ENCODE measurements around the gene FNTB. TPM values are rescaled to one million over a fixed set of nuclear protein-coding genes. Genes with fewer than 3 reads are reported as not detected.

Gene FNTB
- total RNA-seq, 1 experiment from 2014 or later, result 14.2 TPM

DNA sequence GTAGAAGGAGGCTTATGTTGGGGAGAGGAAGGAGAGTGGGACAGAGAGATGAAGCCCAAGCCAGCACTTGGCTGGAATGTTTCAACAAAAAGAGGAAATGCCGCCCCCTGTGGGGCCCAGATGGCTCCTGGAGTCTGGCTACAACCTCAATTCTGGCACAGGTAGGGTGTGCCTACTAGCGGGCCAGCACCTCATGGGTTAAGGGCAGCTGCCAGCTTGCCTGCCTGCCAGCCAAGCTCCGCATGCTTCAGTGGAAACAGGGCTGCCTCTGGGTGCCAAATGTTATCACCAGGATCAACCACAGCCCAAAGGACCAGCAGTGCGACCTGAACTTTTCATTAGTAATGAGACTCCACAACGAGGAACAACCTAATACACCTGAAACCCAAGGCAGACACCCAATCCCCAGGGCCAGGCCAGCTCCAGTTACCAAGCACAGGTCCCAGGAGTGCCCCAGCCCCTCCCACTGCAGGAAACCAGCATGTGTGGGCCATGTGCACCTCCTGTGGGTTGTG is 25.9 kb upstream of the FNTB start:
- peaks cover 3% of the 10 kb centered on the region; the same call in 1 of the 2 replicates for H3K9me3 Mint-ChIP-seq
- DNase-seq (ENCODE audit: low spot score) (peak; percentile 66), ATAC-seq (peak; percentile 79)
- H3K4me3 Mint-ChIP-seq, result no peak overlapping the region
- no peak for TF ChIP-seq ZNF121 (CRISPR knock-in tag; IDR thresholded peaks at IDR 0.05)
- TF ChIP-seq SP1 (CRISPR knock-in tag; conservative IDR thresholded peaks at IDR 0.05), result no peak
- TF ChIP-seq TEAD1 (CRISPR knock-in tag; IDR thresholded peaks at IDR 0.05), result peak; percentile 55; the same call in 1 of the 2 replicates
- TF ChIP-seq, protein P1, sequence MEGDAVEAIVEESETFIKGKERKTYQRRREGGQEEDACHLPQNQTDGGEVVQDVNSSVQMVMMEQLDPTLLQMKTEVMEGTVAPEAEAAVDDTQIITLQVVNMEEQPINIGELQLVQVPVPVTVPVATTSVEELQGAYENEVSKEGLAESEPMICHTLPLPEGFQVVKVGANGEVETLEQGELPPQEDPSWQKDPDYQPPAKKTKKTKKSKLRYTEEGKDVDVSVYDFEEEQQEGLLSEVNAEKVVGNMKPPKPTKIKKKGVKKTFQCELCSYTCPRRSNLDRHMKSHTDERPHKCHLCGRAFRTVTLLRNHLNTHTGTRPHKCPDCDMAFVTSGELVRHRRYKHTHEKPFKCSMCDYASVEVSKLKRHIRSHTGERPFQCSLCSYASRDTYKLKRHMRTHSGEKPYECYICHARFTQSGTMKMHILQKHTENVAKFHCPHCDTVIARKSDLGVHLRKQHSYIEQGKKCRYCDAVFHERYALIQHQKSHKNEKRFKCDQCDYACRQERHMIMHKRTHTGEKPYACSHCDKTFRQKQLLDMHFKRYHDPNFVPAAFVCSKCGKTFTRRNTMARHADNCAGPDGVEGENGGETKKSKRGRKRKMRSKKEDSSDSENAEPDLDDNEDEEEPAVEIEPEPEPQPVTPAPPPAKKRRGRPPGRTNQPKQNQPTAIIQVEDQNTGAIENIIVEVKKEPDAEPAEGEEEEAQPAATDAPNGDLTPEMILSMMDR (IDR thresholded peaks at IDR 0.05), result peak; percentile 10; the same call in 1 of the 2 replicates
- TF ChIP-seq ESRRA (CRISPR knock-in tag; IDR thresholded peaks at IDR 0.05; ENCODE audit: borderline replicate concordance), result no peak
- TF ChIP-seq SMAD3 (CRISPR knock-in tag; IDR thresholded peaks at IDR 0.05; ENCODE audit: borderline replicate concordance), result 0 out of 2 replicates have a peak, but pooled peaks have one; percentile 21
- no peak for TF ChIP-seq SOX15 (CRISPR knock-in tag; IDR thresholded peaks at IDR 0.05)
- H3K4me1 Mint-ChIP-seq, result peaks cover 40% of the 10 kb centered on the region
- no peaks in the 10 kb centered on the region for H3K27me3 Mint-ChIP-seq (ENCODE audit: low read depth)
- ChIA-PET POLR2A (interaction anchor here (0.6 to 1.3 kb wide), 2 partner anchors 21 to 595 kb away, joined by 4 read pairs; no protein-coding TSS in a partner anchor), CTCF (interaction anchor here (0.6 to 2.2 kb wide), 18 partner anchors 8 to 495 kb away, joined by 3 to 26 read pairs (median 6); partner anchors contain the start of genes CHURC1, FNTB, GPX2 and RAB15)
- peaks cover 7% of the 10 kb centered on the region for H3K36me3 Mint-ChIP-seq
- no peak overlapping the region; the same call in 1 of the 2 replicates for H3K27ac Mint-ChIP-seq

DNA sequence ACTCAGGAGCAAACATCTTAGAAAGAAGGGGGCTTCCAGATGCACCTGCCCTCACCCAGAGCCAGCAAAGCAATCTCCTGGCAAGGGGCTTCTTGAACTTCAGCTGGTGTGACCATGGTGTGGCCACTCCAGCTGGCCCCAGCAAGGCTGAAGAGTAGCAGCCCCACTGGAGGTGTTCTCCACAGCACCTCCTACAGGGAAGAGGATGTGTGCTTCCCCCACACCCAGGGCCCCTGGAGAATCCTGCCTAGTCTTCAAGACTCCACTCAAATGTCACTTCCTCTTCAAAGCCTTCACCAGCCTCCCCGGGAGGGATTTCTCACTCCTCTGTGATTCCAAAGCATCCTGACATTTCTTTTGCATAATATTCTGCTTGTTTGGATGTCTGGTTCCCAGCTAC is 23.1 kb upstream of the FNTB start:
- H3K36me3 Mint-ChIP-seq, result peaks cover 18% of the 10 kb centered on the region
- peaks cover 3% of the 10 kb centered on the region; the same call in 1 of the 2 replicates for H3K9me3 Mint-ChIP-seq
- no peak for DNase-seq (ENCODE audit: low spot score)
- no peaks in the 10 kb centered on the region for H3K27me3 Mint-ChIP-seq (ENCODE audit: low read depth)
- ChIA-PET POLR2A (no interaction called here), CTCF (interaction anchor here (0.7 to 2.0 kb wide), 7 partner anchors 11 to 182 kb away, joined by 3 to 6 read pairs (median 3); no protein-coding TSS in a partner anchor)
- no peak overlapping the region for H3K4me3 Mint-ChIP-seq
- 0 out of 2 replicates have a peak, but pooled peaks have one; percentile 9 for ATAC-seq
- H3K27ac Mint-ChIP-seq, result no peak overlapping the region
- peaks cover 38% of the 10 kb centered on the region for H3K4me1 Mint-ChIP-seq
- TF ChIP-seq, protein P2, sequence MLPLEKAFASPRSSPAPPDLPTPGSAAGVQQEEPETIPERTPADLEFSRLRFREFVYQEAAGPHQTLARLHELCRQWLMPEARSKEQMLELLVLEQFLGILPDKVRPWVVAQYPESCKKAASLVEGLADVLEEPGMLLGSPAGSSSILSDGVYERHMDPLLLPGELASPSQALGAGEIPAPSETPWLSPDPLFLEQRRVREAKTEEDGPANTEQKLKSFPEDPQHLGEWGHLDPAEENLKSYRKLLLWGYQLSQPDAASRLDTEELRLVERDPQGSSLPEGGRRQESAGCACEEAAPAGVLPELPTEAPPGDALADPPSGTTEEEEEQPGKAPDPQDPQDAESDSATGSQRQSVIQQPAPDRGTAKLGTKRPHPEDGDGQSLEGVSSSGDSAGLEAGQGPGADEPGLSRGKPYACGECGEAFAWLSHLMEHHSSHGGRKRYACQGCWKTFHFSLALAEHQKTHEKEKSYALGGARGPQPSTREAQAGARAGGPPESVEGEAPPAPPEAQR (CRISPR knock-in tag; IDR thresholded peaks at IDR 0.05), result no peak
- TF ChIP-seq, protein P3, sequence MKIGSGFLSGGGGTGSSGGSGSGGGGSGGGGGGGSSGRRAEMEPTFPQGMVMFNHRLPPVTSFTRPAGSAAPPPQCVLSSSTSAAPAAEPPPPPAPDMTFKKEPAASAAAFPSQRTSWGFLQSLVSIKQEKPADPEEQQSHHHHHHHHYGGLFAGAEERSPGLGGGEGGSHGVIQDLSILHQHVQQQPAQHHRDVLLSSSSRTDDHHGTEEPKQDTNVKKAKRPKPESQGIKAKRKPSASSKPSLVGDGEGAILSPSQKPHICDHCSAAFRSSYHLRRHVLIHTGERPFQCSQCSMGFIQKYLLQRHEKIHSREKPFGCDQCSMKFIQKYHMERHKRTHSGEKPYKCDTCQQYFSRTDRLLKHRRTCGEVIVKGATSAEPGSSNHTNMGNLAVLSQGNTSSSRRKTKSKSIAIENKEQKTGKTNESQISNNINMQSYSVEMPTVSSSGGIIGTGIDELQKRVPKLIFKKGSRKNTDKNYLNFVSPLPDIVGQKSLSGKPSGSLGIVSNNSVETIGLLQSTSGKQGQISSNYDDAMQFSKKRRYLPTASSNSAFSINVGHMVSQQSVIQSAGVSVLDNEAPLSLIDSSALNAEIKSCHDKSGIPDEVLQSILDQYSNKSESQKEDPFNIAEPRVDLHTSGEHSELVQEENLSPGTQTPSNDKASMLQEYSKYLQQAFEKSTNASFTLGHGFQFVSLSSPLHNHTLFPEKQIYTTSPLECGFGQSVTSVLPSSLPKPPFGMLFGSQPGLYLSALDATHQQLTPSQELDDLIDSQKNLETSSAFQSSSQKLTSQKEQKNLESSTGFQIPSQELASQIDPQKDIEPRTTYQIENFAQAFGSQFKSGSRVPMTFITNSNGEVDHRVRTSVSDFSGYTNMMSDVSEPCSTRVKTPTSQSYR (CRISPR knock-in tag; IDR thresholded peaks at IDR 0.05), result no peak
- no peak for TF ChIP-seq NFATC4 (CRISPR knock-in tag; IDR thresholded peaks at IDR 0.05)
- TF ChIP-seq NFE2L1 (CRISPR knock-in tag; IDR thresholded peaks at IDR 0.05), result no peak
- TF ChIP-seq, protein P4, sequence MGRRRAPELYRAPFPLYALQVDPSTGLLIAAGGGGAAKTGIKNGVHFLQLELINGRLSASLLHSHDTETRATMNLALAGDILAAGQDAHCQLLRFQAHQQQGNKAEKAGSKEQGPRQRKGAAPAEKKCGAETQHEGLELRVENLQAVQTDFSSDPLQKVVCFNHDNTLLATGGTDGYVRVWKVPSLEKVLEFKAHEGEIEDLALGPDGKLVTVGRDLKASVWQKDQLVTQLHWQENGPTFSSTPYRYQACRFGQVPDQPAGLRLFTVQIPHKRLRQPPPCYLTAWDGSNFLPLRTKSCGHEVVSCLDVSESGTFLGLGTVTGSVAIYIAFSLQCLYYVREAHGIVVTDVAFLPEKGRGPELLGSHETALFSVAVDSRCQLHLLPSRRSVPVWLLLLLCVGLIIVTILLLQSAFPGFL (CRISPR knock-in tag; IDR thresholded peaks at IDR 0.05; ENCODE audit: borderline replicate concordance), result no peak
- TF ChIP-seq HMGA2 (CRISPR knock-in tag; IDR thresholded peaks at IDR 0.05), result no peak
- TF ChIP-seq, protein P5, sequence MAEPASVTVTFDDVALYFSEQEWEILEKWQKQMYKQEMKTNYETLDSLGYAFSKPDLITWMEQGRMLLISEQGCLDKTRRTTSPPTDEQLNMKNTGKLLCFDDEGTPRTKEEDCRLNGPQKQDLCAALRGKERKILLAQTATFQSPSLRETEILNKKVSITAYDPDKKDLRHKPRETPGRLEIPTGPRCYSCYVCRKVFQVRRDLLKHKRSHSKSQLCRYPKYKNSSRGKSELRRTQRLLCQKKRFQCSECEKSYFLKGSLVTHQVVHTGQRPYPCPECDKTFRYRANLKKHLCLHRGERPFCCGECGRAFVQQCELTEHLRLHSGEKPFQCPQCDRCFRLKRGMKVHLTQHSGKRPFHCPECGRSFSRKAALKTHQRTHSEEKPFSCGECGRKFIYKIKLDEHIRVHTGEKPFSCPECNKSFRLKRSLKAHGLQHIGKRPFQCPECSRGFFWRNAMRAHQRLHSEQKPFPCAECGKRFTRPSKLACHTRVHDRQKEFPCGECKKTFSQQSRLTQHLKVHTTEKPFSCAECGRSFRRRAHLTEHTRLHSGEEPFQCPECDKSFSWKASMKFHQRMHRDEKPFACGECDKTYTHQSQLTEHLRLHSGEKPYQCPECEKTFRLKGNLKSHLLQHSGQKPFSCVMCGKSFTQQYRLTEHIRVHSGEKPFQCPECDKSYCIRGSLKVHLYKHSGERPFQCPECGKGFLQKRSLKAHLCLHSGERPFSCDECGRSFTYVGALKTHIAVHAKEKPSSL (CRISPR knock-in tag; conservative IDR thresholded peaks at IDR 0.05), result no peak
- TF ChIP-seq, protein P6, sequence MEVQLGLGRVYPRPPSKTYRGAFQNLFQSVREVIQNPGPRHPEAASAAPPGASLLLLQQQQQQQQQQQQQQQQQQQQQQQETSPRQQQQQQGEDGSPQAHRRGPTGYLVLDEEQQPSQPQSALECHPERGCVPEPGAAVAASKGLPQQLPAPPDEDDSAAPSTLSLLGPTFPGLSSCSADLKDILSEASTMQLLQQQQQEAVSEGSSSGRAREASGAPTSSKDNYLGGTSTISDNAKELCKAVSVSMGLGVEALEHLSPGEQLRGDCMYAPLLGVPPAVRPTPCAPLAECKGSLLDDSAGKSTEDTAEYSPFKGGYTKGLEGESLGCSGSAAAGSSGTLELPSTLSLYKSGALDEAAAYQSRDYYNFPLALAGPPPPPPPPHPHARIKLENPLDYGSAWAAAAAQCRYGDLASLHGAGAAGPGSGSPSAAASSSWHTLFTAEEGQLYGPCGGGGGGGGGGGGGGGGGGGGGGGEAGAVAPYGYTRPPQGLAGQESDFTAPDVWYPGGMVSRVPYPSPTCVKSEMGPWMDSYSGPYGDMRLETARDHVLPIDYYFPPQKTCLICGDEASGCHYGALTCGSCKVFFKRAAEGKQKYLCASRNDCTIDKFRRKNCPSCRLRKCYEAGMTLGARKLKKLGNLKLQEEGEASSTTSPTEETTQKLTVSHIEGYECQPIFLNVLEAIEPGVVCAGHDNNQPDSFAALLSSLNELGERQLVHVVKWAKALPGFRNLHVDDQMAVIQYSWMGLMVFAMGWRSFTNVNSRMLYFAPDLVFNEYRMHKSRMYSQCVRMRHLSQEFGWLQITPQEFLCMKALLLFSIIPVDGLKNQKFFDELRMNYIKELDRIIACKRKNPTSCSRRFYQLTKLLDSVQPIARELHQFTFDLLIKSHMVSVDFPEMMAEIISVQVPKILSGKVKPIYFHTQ (CRISPR knock-in tag; IDR thresholded peaks at IDR 0.05), result no peak
- TF ChIP-seq, protein P7, sequence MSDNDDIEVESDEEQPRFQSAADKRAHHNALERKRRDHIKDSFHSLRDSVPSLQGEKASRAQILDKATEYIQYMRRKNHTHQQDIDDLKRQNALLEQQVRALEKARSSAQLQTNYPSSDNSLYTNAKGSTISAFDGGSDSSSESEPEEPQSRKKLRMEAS (CRISPR knock-in tag; IDR thresholded peaks at IDR 0.05), result no peak
- TF ChIP-seq, protein P8, sequence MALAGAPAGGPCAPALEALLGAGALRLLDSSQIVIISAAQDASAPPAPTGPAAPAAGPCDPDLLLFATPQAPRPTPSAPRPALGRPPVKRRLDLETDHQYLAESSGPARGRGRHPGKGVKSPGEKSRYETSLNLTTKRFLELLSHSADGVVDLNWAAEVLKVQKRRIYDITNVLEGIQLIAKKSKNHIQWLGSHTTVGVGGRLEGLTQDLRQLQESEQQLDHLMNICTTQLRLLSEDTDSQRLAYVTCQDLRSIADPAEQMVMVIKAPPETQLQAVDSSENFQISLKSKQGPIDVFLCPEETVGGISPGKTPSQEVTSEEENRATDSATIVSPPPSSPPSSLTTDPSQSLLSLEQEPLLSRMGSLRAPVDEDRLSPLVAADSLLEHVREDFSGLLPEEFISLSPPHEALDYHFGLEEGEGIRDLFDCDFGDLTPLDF (CRISPR knock-in tag; IDR thresholded peaks at IDR 0.05), result no peak
- no peak for TF ChIP-seq ETV6 (CRISPR knock-in tag; IDR thresholded peaks at IDR 0.05)
- no peak for TF ChIP-seq FOXK1 (CRISPR knock-in tag; IDR thresholded peaks at IDR 0.05)
